Ramos (cell line): ENCODE measurements around the gene VPS35L.

Source experiments
- in situ Hi-C: fragments of 300-500 bp; cut with MboI; formaldehyde crosslinking; loops from one replicate; pipeline ENCODE4 v1.14.3; 2022; ENCODE audit warnings: low sequenced_read_pairs; ENCODE audit not compliant: unreplicated experiment

Gene VPS35L

DNA sequence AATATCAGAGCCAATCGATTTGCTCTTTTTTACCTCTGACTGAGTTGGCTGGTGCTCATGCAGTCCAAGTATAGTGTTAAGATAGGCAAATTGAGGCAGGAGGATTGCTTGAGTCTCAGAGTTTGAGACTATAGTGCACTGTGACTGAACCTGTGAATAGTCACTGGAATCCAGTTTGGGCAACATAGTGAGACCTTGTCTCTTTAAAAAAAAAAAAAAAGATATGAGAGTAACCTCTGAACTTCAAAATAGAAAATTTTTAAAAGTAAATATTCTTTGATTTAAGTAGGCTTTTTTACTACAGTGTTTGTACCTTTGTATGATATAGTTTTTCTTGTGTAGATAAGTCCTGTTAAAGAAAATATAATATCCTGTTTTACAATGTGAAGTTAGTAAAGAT lies 28.3 kb upstream of the VPS35L start:
- in situ Hi-C loops = loop anchor here (25.0 kb wide), 1 partner anchor 740 kb away; the partner anchor contains the start of gene RPS15A

DNA sequence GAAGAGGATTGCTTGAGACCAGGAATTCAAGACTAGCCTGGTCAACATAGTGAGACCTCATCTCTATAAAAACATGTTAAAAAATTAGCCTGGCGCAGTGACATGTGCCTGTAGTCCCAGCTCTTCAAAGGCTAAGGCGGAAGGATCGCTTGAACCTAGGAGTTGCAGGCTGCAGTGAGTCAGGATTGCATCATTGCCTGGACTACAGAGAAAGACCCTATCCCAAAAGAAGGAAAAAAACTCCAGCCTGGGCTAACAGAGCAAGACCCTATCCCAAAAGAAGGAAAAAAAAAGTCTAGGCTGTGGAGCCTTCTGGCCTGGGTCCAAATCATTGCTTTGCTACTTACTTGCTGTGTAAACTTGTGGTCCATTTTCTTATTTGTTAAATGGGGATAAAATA lies 26.8 kb upstream of the VPS35L start:
- in situ Hi-C loops = loop anchor here (25.0 kb wide), 1 partner anchor 741 kb away; the partner anchor contains the start of gene RPS15A

DNA sequence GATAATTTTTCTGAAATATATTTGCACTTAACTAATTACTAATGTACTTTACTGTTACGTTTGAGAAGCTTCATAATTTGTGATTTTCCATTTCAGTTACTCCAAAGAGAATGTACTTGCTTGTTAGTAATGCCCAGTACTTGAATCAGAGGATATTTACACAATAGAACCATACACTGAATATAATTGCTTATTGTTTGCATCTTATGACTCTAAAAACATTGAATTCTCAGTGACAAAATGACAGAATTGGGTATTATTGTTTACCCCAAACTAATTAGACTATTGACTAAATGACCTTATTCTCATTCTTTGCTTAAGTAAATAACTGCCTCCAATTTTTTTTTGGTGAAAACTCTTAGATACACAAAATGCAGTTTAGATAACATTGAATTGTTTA lies 22.9 kb upstream of the VPS35L start:
- in situ Hi-C loops = loop anchor here (25.0 kb wide), 1 partner anchor 745 kb away; the partner anchor contains the start of gene RPS15A

DNA sequence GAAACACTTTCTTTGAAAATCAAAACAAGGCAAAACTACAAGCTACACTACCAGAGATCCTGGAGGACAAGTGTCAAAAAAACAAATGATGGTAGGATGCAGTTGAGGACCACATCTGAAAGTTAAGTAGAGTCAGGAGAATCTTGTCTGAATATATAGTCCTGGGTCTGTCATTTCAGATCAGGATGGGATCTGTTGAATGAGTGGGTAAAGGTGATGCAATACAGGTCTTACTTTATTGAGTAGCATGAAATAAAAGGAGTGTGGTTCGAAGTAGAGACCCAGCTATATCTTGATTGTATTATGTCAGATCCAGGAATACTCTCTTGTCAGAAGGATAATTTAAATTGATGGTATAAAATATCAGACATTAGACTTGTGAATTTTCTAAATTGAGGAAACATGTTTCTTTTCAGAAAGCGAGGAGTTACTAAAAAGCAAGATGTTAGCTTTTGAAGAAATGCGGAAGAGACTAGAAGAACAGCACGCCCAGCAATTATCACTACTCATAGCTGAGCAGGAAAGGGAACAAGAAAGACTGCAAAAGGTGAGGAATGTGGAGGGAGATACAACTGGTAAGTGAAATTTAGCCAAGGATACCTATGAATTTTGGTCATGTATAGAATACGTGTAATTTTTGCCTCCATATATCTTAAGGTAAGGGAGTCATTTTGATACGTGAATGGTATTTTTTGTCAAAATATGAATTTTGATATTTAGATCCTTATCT lies 15.1 kb upstream of the VPS35L start:
- in situ Hi-C loops = loop anchor here (25.0 kb wide), 1 partner anchor 753 kb away; the partner anchor contains the start of gene RPS15A

DNA sequence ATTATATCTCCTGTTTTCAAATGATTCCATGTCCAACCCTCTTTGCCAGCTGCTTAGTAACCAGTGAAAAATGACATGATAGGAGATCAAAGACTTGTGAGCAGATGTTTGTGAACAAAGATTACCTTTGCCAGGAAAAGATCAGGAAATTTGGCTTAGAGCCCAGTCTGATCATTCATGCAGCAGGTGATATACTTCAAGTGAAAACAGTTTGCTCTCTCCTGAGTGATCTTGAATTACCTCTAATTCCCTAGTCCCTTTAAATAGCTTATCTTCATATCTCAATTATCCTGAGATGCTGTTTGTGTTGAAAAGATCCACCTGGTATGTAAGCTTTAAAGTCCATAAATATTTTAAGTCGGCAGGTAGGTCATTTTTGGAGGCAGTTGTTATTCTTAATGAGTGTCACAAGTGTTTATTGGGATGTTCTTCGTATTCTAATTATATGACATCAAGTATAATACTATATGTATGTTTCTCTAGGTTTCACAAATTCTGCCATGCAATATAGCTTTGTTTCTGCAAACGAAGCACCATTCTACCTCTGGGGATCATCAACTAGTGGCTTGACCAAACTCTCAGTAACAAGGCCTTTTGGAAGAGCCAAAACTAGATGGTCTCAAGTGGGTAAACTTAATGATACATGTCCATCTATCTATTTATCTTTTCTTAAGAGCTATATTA lies 13.2 kb upstream of the VPS35L start:
- in situ Hi-C loops = loop anchor here (25.0 kb wide), 1 partner anchor 755 kb away; the partner anchor contains the start of gene RPS15A

DNA sequence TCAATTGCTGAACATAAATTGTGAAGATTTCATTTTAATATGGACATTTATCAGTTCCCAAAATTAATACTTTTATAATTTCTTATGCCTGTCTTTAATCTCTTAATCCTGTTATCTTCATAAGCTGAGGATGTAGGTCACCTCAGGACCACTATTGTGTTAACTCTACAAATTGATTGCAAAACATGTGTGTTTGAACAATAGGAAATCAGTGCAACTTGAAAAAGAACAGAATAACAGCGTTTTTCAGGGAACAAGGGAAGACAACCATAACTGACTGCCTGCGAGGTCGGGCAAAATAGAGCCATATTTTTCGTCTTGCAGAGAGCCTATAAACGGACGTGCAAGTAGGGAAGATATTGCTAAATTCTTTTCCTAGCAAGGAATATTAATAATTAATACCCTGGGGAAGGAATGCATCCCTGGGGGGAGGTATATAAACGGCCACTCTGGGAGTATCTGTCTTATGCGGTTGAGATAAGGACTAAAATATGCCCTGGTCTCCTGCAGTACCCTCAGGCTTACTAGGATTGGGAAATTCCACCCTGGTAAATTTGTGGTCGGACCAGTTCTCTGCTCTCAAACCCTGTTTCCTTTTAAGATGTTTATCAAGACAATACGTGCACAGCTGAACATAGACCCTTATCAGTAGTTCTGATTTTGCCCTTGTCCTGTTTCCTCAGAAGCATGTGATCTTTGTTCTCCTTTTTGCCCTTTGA lies 12.1 kb upstream of the VPS35L start:
- in situ Hi-C loops = loop anchor here (25.0 kb wide), 1 partner anchor 756 kb away; the partner anchor contains the start of gene RPS15A

DNA sequence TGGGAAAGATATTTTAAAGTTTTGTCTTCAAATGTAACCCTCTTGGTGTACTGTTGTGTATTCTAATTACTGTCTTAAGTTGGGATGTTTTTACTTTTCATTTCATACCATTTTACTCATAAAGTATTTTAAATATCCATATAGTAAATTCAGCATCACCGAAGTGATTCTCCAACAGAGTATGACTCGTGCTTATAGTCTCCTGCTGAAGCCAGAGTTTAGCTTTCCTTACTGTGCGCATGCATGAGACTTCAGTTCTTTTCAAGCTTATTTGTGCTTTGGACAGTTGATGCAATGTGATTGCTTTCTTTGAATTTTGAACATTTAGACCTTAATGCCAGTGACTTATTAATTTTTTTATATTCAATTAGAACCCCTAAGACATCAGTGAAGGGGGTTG lies 7.4 kb upstream of the VPS35L start:
- in situ Hi-C loops = loop anchor here (25.0 kb wide), 1 partner anchor 761 kb away; the partner anchor contains the start of gene RPS15A

DNA sequence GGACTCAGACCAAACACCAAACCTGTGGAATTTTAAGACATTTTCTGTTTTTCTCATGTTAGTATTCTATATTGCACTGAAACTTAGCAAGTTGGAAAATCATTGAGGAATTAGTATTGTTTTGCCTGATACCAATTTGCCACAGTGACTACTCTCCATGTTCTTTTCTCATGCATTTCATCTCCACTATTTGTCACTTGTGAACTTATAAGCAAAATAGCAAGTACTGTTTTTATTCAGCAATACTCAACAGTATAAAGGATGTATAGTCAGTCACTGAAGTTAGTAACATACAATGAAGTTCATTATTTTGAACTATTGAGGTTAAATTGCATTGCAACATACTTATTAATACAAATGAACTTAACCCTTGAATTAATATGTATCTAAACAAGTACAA lies 5.8 kb upstream of the VPS35L start:
- in situ Hi-C loops = loop anchor here (25.0 kb wide), 1 partner anchor 762 kb away; the partner anchor contains the start of gene RPS15A

DNA sequence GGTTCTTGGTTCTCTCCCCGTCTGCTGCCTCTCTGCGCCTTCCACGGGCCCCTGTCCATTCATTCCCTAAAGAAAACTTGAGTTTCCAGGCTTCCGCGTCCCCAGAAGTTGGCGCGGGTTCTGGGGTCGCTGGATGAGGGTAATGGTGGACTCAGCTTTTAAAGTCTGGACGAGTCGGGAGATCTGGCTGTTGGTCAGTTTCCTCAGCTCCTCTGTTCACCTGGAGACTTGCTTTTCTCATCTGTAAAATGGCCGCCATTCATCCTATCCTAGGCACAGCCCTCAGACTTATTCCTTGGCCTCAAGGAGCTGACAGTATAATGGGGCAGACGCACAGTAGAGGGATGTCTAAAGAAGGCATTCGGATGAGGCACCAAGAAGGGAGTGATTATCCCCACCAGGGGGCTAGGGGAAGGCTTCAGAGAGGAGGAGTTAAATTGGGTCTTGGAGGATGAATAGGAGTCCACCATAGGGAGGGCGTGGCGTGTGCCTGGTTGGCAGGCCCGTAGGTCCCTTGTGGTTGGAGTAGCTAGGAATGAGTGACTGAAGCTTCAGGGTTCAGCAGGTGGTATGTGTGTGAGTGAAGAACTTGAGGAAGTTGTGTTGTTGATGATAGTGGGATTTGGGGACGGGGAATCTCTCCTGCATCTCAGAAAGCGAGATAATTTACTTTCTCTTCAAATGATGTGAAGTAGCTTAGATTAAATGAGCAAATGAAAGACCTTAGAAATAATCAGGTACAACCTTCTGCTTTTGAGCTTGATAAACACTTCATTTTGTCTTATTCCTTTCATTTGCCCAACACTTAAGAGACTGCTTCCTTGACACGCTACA lies 652 bp downstream of the VPS35L start:
- in situ Hi-C loops = loop anchor here (5.0 kb wide), 1 partner anchor 331 kb away; no protein-coding TSS in a partner anchor

DNA sequence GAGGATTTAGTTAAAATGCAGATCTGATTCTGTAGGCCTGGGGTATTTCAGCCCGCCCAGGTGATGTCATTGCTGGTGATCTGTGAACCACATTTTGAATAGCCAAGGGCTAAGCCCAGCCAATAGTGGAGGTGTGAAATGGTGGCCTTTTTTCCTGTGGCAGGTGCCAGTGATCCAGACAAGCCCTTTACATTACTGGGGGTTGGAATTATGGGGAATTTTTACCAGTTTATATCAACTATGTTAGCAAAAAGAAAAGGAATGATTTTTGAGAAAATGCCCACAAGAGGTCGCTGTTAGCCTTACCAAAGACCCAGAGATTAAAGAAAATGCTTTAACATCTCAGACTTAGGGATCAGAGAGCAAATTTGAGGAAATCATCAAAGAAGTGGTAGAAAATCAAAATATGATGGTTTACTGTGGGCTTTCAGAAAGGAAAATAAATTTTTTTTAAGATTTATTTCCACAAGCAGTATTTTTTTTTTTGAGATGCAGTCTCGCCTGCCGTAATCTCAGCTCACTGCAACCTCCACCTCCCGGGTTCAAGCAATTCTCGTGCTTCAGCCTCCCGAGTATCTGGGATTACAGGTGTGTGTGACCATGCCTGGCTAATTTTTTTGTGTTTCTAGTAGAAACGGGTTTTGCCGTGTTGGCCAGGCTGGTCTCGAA lies 3.9 kb downstream of the VPS35L start:
- in situ Hi-C loops = loop anchor here (5.0 kb wide), 1 partner anchor 328 kb away; no protein-coding TSS in a partner anchor

DNA sequence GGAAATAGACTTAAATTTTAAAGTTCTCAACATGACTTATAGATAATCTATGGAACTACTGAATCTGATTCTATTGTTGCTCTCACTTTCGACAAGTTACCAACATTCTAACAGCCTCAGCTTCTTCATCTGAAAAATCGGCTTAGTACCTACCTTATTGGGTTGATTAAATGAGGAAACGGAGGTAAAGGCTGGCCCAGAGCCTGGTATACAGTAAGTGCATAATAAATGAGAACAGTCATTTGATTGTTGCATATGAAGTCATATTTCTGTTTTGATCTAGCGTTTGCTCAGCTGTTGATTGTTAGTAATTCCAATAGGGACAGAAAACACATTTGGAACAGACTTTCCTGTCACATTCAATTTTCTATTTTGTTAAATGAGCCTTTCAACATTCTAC lies 4.6 kb downstream of the VPS35L start:
- in situ Hi-C loops = no loop called here

DNA sequence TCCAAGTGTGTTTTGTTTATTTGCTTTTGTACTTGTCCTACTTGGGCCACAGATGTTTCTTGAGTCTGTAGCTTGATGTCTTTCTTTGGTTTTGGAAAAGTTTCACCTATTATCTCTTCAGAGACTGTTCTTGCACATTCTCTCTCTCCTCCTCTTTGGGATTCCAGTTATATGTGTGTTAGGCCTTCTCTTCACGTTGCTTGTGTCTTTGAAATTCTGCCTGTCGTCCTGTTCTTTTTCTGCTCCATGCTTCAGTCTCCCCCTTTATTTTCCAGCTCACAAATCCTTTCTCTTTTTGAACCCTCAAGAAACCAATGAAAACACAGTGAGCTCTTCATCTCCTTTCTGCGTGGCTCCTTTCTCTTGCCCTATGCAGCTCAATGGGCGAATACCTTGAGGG lies 7.9 kb downstream of the VPS35L start:
- in situ Hi-C loops = no loop called here

DNA sequence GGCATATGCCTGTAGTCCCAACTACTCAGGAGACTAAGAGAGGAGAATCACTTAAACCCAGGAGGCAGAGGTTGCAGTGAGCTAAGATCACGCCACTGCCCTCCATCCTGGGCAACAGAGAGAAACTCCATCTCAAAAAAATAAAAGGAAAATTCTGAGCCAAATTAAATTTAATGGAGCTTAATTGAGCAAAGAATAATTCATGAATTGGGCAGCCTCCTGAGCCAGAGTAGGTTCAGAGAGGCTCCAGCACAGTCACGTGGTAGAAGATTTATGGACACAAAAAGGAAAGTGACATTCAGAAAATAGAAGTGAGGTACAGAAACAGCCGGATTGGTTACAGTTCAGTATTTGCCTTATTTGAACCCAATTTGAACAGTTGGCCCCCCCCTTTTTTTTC lies 10.9 kb downstream of the VPS35L start:
- in situ Hi-C loops = no loop called here

DNA sequence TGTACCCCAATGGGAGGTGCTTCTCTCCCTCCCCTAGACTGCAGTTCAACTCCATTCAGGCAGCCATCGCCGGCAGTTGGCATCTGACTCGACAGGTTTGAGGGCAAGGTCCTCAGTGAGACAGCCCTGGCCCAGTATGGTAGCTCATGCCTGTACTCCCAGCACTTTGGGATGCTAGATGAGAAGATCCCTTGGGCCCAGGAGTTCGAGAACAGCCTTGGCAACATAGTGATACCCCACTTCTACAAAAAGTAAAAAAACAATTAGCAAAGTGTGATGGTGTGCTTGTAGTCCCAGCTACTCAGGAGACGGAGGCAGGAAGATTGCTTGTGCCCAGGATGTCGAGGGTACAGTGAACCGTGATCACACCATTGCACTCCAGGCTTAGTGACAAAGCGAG lies 12.1 kb downstream of the VPS35L start:
- in situ Hi-C loops = no loop called here

DNA sequence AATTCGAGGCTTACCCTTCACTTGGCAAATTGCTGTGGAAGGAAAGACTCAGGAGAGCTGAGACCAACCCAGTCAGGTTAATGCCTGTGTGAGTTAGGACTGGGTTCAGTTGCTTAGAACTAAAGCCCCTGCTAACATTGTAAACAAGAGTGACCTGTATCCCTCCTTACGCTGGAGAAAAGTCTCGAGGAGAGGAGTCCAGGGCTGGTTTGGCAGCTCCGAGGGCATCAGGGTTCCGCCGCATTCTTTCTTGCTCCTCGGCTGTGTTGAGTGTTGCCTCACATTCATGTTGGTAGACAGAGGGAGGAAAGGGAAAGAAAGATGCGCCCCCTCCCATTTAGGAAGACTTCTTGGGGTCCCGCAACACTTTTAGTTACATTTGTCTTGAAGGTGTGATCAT lies 18.5 kb downstream of the VPS35L start:
- in situ Hi-C loops = no loop called here

DNA sequence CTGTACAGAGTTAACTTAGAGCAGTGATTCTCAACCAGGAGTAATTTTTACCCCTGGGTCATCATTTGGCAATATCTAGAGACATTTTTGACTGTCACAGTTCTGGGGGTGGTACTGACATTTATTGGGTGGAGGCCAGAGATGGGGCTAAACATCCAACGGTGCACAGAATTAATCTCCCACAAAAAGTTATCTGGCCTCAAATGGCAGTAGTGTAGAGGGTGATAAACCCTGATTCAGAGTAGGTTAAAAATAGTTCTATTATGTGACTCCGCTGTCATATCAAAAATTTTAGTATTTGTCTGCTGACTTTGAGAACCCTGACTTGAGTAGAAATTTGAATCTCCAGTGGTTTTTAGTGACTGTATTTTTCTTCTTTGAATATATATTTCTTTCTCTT lies 19.1 kb downstream of the VPS35L start:
- in situ Hi-C loops = no loop called here

DNA sequence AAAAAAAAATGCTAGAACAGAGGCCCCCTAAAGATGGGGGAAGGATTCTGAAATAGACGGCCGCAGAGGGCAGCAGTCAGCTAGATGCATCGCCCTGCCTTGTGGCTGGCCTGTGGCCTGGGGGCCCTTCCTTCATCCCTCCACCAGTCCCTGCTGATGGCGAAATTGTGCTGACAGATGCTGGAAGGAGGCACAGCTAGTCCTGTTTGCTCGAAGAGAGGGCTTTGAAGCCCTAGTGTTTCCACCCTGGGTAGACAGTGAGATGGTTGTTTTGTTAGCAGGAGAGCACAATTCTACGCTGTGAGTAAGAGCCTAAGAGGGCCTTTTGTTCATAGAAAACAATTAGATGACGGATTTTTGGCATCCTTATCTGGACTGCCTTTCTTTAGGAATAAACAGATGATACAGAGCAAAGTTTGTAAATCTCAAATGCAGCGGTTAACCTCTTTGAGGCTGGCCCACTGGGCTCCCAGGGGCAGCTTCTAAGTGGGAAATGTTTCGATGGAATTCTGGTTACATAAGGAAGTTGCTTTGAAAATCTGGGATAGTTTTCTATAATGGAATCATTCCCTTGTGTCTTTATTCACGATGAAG lies 23.0 kb downstream of the VPS35L start:
- in situ Hi-C loops = no loop called here

DNA sequence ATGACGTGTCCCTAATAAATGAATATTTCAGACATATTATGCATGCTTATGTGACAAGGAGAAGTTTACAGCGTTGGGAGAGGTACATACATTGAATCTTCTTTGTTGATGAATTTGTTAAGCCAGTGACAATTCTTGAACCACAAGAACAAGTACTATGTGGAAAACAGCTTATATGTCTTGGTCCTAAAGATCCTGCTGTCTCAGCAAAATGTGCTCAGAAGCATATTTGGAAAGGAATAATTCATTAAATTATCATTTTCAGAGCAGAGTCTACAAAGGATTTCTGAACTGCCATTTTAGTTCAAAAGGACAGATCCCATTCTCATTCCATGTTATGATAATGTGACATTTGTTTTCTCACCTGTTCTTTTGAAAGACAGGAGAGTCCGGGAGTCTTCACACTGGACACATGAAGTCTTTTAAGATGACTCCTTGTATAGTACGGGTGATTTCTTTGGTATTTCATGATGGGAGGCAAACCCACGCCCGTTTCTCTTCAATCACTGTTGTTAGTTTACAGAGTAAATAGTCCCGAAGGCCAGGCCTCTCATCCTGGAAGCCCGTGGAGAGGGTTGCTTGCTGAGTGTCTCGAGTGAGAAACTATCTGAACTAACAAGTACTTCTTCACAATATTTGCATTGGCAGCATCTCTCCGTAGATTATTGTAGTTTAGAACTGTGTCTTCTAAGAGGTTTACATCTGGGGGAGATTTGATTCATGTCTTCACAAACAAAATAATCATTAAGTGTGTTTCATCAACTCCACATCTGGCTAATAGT lies 26.7 kb downstream of the VPS35L start:
- in situ Hi-C loops = no loop called here
